Smooth muscle cell of the brain vasculature (primary cell): ENCODE measurements around the gene LDB3.

ENCODE experiments used
- DNase-seq: peaks from one replicate; pipeline ENCODE4 v3.0.0-alpha.2; 2012; ENCODE audit warnings: low read depth, low spot score

Gene LDB3

GRCh38 chr10:86706401-86706841, 38.1 kb downstream of the LDB3 start:
- no peak for DNase-seq

GRCh38 chr10:86706977-86707376, 38.7 kb downstream of the LDB3 start:
- no peak for DNase-seq

- no peak for DNase-seq
Measured at GRCh38 chr10:86707505-86707904, 39.2 kb downstream of the LDB3 start.

- no peak for DNase-seq
Measured at GRCh38 chr10:86708068-86708782, 39.9 kb downstream of the LDB3 start.

- DNase-seq: no peak
Measured at GRCh38 chr10:86708783-86709380, 40.6 kb downstream of the LDB3 start.

GRCh38 chr10:86709396-86710185, 41.3 kb downstream of the LDB3 start:
- DNase-seq: no peak

- DNase-seq: peak; percentile 67
Measured at GRCh38 chr10:86710987-86711512, 42.7 kb downstream of the LDB3 start.

- no peak for DNase-seq
Measured at GRCh38 chr10:86711513-86712316, 43.4 kb downstream of the LDB3 start.

GRCh38 chr10:86712317-86712707, 44.0 kb downstream of the LDB3 start:
- no peak for DNase-seq

GRCh38 chr10:86715156-86715795, 47.0 kb downstream of the LDB3 start:
- no peak for DNase-seq

- no peak for DNase-seq
Measured at GRCh38 chr10:86715836-86716235, 47.5 kb downstream of the LDB3 start.

- DNase-seq: no peak
Measured at GRCh38 chr10:86716466-86716865, 48.2 kb downstream of the LDB3 start.

- no peak for DNase-seq
Measured at GRCh38 chr10:86718556-86718955, 50.2 kb downstream of the LDB3 start.

GRCh38 chr10:86721232-86721631, 52.9 kb downstream of the LDB3 start:
- DNase-seq: no peak

- DNase-seq: no peak
Measured at GRCh38 chr10:86723009-86723408, 54.7 kb downstream of the LDB3 start.

GRCh38 chr10:86724445-86724844, 56.1 kb downstream of the LDB3 start:
- no peak for DNase-seq

- no peak for DNase-seq
Measured at GRCh38 chr10:86725980-86726676, 57.8 kb downstream of the LDB3 start.

GRCh38 chr10:86726677-86726999, 58.3 kb downstream of the LDB3 start:
- DNase-seq: no peak

GRCh38 chr10:86727470-86727869, 59.2 kb downstream of the LDB3 start:
- DNase-seq: no peak

GRCh38 chr10:86728056-86728455, 59.7 kb downstream of the LDB3 start:
- DNase-seq: no peak

GRCh38 chr10:86729677-86730076, 61.4 kb downstream of the LDB3 start:
- no peak for DNase-seq
